BJ (cell line): Measurements from ENCODE around the gene TCEAL3. TPM values are rescaled to one million over a fixed set of nuclear protein-coding genes. Genes with fewer than 3 reads are reported as not detected.
"Not testable (repeated sequence)": the region's sequence is repeated elsewhere in the genome, so short reads cannot be mapped to it uniquely, and the experiment has no call there.

Source experiments
- CTCF ChIA-PET: fragments of 350-600 bp; formaldehyde crosslinking; extraction: SDS; loops from one replicate; lab custom pipeline; 2021; ENCODE audit warnings: antibody characterized with exemption, inconsistent platforms; lab: Yijun Ruan, JAX
- POLR2A ChIA-PET: fragments of 300-600 bp; sonication (Branson Sonifier 250); formaldehyde crosslinking; extraction: SDS; loops from one replicate; lab custom pipeline; 2021; ENCODE audit warnings: antibody characterized with exemption; lab: Charles Lee
- DNase-seq: peaks from one replicate; pipeline ENCODE4 v3.0.0-alpha.2; 2011; ENCODE audit warnings: low read depth
- H3K27me3 ChIP-seq: 2 replicates; pipeline ENCODE4 v1.6.0; 2011; ENCODE audit warnings: low read length; ENCODE audit not compliant: control insufficient read depth, insufficient read depth
- H3K36me3 ChIP-seq: 2 replicates; pipeline ENCODE4 v1.5.1; 2011; ENCODE audit warnings: low read length; ENCODE audit not compliant: control insufficient read depth, insufficient read depth
- H3K4me3 ChIP-seq: 2 replicates; pipeline ENCODE4 v1.5.1; 2011; ENCODE audit warnings: low read depth, mild to moderate bottlenecking, control low read depth, low read length
- CTCF ChIP-seq: IDR thresholded peaks from 2 replicates; pipeline ENCODE4 v1.5.1; 2011; ENCODE audit warnings: low read depth, mild to moderate bottlenecking, control low read depth, inconsistent platforms, low read length, moderate library complexity; ENCODE audit not compliant: insufficient read depth
- polyA plus RNA-seq: library from polyadenylated mRNA; depleted of rRNA; stranded (reverse); fragments of >200 nt; gene quantifications from 2 replicates; pipeline ENCODE4 v1.2.3, GENCODE V29; 2011

Gene TCEAL3
- polyA plus RNA-seq, 1 experiment: 20.4 TPM

GRCh38 chrX:103586314-103586646 is 21.5 kb upstream of the TCEAL3 start:
- DNase-seq: no peak
- Histone ChIP-seq H3K27me3 (no peaks in the 10 kb centered on the region), H3K36me3 (peaks cover 2% of the 10 kb centered on the region; the same call in 1 of the 2 replicates), H3K4me3 (peak overlapping the region; percentile 75)
- CTCF ChIA-PET: no interaction called here
- POLR2A ChIA-PET: no interaction called here
- no peak for TF ChIP-seq CTCF

- H3K36me3 ChIP-seq: peaks cover 2% of the 10 kb centered on the region; the same call in 1 of the 2 replicates
- CTCF ChIA-PET: no interaction called here
- no peak for TF ChIP-seq CTCF
- POLR2A ChIA-PET: no interaction called here
- peak overlapping the region; percentile 75 for H3K4me3 ChIP-seq
- no peak for DNase-seq
- H3K27me3 ChIP-seq: no peaks in the 10 kb centered on the region
These were observed 21.1 kb upstream of the TCEAL3 start for GRCh38 chrX:103586659-103587058.

GRCh38 chrX:103592295-103592694 is 15.5 kb upstream of the TCEAL3 start:
- H3K4me3 ChIP-seq, H3K36me3 ChIP-seq, H3K27me3 ChIP-seq, DNase-seq, POLR2A ChIA-PET: not testable (repeated sequence)
- CTCF ChIA-PET: interaction anchor here (0.7 kb wide), 1 partner anchor 60 kb away, joined by 3 read pairs; no protein-coding TSS in a partner anchor

GRCh38 chrX:103595202-103595601 is 12.6 kb upstream of the TCEAL3 start:
- CTCF ChIA-PET, H3K36me3 ChIP-seq, POLR2A ChIA-PET: not testable (repeated sequence)

GRCh38 chrX:103608306-103608963 is 672 bp downstream of the TCEAL3 start:
- Histone ChIP-seq H3K36me3 (no peaks in the 10 kb centered on the region), H3K27me3 (no peaks in the 10 kb centered on the region), H3K4me3 (peak overlapping the region; percentile 70)
- no peak for TF ChIP-seq CTCF
- no peak for DNase-seq
- CTCF ChIA-PET: no interaction called here
- POLR2A ChIA-PET: no interaction called here

More at GRCh38 chrX:103595202-103595601, 12.6 kb upstream of the TCEAL3 start:
- DNase-seq, H3K27me3 ChIP-seq, H3K4me3 ChIP-seq: not testable (repeated sequence)

- no peak overlapping the region for H3K4me3 ChIP-seq
- ChIA-PET CTCF (no interaction called here), POLR2A (interaction anchor here (0.6 kb wide), 1 partner anchor 74 kb away, joined by 3 read pairs; no protein-coding TSS in a partner anchor)
- no peak for DNase-seq
- H3K27me3 ChIP-seq: no peaks in the 10 kb centered on the region
- no peak for TF ChIP-seq CTCF
- no peaks in the 10 kb centered on the region for H3K36me3 ChIP-seq
These were observed 2.5 kb downstream of the TCEAL3 start for GRCh38 chrX:103610282-103610681.
